HG02973 (cell line): ENCODE results near the gene TMEM8B.

Experiments
- ATAC-seq: cut with Tn5 transposase; IDR thresholded peaks from one replicate; pipeline ENCODE4 v1.9.1; 2021; ENCODE audit warnings: moderate library complexity; ENCODE audit not compliant: unreplicated experiment

Gene TMEM8B, protein sequence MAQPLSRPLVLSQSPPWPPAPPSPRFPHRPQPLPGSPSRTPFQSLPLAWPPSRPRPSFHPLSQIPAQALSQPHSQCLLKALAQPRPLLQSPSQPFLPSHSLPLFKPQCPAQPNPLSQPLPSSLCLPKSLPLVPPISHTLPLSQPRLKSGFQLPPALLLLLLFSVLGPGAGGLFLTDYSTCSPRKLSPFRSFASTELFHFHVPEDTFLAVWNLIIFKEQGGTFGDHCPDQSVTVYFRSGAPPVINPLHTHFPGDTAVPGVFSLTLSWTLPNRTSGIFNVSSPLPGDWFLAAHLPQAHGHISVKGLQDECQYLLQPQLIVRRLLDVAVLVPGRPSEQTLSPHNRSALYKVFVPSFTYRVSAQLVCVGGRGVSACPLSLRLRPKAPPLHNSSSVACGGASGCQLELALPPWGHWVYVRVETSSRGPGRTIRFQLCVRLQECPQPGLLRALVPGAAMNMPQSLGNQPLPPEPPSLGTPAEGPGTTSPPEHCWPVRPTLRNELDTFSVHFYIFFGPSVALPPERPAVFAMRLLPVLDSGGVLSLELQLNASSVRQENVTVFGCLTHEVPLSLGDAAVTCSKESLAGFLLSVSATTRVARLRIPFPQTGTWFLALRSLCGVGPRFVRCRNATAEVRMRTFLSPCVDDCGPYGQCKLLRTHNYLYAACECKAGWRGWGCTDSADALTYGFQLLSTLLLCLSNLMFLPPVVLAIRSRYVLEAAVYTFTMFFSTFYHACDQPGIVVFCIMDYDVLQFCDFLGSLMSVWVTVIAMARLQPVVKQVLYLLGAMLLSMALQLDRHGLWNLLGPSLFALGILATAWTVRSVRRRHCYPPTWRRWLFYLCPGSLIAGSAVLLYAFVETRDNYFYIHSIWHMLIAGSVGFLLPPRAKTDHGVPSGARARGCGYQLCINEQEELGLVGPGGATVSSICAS

DNA sequence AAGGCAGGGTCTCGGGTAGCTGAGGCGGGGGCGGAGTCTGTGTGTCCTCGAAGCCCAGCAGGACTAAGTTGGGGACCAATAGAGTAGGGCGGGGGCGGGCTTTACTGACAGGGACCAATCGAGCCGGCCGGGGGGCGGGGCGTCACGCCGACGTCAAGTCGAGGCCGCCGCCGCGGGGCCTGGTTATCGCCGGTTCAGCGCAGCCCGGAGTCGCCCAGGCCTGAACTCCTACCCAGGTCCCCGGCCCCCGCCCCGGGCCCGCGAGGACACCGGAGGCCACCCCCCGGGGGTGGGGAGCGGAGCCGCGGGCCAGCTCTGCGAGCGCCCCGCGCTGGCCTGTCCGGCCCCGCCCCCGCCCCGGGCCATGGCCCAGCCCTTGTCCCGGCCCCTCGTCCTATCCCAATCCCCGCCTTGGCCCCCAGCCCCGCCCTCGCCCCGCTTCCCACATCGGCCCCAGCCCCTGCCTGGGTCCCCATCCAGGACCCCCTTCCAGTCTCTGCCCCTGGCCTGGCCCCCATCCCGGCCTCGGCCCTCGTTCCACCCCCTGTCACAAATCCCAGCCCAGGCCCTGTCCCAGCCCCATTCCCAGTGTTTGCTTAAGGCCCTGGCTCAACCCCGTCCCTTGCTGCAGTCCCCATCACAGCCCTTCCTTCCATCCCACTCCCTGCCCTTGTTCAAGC, at the start of gene TMEM8B:
TMEM8B (plus strand) TSS at position 145 of the 680 bp plus-strand sequence; CDS start at position 365, 220 bp downstream.
- ATAC-seq, result peak; percentile 62

DNA sequence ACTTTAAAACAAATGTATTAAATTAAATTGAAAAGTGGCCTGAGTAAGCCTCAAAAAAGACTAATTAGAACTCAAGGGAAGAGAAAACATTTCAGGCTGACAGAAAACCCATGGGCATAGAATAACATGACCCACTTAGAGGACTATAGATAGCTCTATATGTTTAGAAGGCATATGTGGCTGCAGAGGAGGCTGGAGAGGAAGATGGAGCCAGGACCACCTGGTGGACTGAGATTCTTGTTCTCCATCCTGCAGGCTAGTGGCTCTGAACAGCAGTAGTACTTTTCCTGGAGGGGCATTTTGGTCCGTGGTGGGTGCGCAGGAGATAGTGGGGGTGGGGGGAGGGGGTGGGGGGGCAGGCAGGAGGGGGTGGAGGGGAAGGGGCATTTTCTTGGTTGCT, 48.0 kb upstream of the TMEM8B start:
- ATAC-seq, result no peak

DNA sequence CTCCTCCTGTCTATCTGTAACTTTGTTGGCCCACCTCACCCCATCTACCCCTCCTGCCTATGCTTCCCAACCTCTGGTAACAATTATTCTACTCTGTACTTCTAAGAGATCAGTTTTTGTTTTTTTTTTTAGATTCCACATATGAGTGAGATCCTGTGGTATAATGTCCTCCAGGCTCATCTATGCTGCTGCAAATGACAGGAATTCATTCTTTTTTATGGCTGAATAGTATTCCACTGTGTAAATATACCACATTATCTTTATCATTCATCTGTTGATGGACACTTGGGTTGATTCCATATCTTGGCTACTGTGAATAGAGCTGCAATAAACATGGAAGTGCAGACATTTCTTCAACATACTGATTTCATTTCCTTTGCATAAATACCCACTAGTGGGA, 45.6 kb upstream of the TMEM8B start:
- ATAC-seq, result no peak

DNA sequence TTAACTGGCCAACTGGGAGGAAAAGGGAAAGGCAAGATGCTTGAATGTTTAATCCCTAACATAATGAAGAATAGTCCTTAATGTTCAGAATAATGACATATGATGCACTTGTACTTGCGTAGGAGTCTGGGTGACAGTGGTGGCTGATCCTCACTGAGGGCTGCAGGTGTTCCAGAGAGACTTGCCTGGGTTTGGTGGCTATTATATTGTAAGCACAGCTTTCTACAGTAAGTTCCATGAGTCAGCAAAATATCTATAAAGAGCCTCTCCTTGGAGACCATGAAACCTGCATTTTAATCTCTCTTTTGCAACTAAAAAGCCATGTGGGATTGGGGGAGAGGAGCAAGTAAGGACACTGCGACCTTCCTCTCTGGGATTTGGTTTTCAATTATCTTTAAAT, 39.5 kb upstream of the TMEM8B start:
- ATAC-seq, result no peak

DNA sequence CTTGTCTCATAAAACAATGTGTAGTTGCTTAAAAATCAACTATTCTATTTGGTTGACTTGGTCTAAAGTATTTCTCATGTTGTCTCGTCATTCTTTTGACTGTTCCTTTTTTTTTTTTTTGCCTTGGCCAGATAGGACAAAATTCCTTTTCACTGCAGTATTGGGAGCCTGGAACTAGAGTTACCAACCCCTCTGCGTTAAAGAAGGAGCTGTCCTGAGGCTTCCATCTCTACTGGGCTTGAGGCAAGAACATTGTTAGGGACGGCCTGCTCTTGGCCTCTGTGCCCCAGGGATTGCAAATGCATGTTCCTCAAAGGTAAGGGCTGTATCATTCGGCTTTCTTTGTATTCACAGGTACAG, 39.0 kb upstream of the TMEM8B start:
- no peak for ATAC-seq

DNA sequence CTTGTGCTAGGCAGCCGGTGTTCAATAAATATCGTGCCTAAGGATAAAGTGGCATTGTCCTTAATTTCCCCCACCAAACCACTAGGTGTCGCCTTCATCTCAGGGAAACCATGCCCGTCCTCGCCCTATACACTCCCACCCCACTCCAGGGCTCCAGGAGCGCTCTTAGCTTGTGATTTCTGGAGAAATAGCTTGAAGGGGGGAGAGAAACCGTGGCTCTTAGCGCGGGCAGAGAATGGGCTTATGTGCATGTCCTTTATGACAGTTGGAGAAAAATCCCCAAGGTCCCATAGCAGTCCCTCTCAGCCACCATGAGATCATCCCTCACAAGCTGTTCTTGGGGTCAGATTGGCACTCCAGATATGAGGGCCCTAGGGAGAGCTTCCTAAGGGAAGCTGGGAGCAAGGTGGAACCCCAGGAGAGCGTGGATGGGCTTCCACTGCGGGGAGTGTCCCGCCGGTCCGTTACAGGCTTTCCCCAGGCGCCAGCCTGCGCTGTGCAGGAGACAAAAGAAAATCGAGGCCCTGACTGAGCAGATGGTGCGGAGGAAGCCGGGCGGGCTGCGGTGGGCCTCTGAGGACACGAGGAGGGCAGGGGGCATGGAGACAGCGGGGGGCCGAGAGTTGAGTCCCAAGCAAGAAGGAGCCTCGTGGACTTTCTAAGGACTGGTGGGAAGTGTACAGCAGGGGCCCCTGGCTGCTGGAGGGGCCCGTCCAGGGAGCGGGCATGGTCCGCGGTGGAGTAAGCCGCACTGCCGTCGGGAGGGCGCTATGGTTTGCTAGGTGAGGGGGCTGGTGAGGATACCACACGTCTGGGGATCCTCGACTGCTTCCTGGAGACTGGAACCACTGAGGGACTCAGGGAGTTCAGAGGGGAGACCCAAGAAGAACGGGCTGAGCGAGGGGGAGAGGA, 38.4 kb upstream of the TMEM8B start:
- no peak for ATAC-seq

DNA sequence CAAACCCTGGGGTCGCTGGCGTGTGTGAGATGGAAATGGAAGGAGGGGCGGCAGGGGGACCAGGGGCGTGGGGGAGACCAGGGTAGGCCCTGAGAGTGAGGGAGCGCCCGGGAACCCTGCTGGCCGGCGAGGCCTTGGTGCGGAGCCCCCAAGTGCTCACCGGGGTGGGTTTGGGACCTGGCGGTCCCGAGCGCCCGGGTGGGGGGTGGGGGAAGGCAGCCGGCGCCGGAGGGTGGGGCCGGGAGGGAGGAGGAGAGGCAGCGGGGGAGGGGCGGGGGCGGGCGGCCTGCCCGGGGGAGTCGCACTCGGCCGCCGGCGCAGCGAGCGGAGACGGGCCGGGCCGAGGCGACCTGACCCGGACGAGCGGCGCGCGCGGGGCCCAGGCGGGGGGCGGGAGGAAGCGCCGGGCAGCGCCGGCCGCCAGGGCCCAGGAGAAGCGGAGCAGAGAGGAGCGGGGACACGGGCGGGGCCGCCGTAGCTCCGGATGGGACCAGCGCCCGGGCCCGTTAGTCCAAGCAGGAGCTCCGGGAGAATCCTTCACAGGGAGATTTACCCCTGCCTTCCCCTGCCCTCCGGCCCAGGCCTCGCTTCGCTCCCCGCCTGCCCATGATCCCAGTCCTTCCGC, 37.6 kb upstream of the TMEM8B start, which contains the start of gene NPR2:
NPR2 (plus strand) TSS at position 295 of the 625 bp plus-strand sequence. CDS start 818 bp downstream, outside the sequence.
- ATAC-seq, result no peak

DNA sequence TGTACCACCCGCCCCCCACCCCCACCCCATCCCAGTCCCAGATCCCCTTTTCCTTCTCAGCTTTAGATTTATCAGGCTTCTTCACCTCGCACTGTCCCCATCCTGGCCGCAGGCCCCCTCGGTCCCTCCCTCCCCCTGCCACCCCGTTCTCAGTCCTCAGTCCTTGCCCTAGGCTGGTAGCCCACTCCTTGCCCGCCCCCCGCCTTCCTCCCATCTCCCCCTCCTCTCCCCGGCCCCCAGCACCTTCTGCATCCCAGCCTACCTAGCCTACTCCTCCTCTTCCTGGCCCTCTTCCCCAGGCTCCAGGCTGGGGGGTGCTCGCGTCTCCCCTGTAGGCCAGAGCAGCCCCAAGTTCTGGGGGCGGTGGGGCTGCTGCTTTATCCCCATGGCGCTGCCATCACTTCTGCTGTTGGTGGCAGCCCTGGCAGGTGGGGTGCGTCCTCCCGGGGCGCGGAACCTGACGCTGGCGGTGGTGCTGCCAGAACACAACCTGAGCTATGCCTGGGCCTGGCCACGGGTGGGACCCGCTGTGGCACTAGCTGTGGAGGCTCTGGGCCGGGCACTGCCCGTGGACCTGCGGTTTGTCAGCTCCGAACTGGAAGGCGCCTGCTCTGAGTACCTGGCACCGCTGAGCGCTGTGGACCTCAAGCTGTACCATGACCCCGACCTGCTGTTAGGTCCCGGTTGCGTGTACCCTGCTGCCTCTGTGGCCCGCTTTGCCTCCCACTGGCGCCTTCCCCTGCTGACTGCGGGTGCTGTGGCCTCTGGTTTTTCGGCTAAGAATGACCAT, 36.8 kb upstream of the TMEM8B start:
- ATAC-seq, result no peak

DNA sequence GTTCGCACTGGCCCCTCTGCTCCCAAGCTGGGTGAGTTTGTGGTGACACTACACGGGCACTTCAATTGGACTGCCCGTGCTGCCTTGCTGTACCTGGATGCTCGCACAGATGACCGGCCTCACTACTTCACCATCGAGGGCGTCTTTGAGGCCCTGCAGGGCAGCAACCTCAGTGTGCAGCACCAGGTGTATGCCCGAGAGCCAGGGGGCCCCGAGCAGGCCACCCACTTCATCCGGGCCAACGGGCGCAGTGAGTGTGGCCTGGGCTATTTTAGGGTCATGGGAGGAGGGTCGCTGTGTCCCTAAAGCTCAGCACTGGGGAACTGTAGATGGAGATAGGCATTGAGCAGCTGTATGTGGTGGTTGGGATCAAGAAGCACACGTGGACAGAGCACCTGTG, 36.2 kb upstream of the TMEM8B start:
- ATAC-seq, result no peak

DNA sequence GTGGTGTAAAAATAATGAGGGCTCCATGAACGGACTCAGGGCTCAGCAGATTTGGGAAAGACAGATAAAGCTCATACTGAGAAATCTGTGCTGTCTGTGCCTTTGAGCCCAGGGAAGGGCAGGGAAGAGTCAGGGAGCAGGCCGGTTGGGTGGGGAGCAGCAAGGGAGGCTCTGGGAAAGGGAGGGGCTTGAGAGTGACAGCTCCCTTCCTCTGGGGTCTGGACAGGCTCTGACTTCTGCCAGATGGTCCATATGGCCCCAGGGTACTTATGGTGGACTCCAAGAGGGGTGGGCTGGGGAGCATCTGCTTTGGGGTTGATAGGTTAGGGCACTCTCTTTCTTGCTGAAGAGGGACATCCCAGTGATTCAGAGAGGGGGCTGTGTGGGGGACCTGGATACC, 35.6 kb upstream of the TMEM8B start:
- ATAC-seq, result no peak

DNA sequence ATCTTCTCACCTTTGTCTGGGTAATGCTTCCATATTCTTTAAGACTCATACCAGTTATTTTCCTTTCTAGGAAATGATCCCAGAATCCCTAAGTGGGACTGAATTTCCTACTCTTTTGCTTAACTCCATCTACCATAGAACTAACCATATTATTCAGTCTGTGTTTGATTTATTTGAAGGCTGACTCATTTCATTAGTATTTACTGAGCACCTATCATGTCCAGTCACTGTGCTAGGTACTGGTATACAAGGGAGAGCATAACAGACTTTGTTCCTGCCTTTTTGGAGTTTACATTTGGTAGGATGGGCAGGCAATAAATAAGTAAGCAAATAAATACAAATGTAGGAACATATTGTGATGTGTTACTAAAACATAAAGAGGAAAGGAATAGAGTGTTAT, 33.3 kb upstream of the TMEM8B start:
- ATAC-seq, result no peak

DNA sequence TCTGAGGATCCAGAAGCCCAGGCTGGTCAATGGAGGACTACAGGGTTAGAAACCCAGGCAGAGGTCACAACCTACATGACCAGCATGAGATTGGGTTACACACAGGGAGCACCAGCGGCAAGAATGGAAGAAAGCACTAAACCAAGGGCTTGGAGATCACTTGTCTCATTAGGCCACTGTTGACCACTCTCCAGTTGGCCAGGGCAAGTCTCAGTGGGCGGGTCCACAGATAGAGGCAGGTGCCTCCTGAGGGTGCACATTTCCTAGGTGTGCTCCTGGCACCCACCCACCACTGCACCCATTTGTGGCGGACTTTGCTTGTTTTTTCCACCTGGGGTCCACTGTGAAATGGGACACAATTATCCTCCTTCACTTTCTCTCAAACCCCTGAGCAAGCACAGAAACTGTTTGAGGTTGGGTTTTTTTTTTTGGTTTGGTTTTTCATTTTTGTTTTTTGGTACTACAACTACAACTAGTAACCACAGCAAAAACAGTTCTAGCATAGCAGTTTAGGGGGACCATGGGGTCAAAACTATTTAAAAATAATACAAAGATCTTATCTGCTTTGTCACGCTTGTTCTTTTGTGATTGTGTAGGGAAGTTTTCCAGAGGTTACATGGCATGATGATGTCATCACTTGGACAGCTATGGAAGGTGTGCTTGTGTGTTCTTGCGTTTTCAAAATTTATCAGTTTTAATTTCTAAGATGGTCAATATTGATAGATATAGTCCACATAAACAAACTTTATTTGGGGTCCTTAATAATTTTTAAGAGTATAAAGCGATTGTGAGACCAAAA, 31.5 kb upstream of the TMEM8B start:
- ATAC-seq, result no peak

DNA sequence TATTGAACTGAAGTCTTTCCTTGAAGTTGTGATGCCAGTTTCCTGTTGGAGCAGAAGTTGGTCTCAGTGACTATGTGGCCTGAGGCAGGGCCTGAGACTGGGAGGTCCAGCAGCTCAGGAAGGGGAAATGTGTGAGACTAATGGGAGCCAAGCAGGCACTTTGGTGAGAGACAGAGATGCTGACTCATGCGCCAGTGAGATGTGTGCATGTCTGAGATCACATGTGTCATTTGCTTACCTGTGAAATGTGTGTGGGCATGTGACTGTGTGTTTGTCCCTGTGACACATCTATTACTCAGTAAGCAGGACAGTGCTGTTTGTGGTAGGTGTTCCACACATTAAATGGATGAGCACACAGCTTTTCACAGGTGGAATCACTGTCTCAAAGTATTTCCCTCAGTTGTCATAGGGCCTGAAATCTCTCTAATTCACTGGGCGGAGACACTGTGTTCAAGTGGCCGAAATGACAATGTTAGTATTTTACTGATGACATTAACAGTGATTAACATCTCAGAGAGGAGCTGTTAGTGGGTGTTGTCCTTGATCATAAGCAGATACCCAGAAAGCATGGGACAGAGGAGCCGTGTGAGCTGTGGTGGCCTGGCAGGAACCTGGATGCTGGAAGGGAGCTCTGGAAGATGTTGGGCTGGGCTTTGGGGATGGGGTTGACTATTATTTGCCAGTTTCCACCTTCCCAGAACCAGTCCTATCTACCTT, 30.2 kb upstream of the TMEM8B start:
- peak; percentile 55 for ATAC-seq

DNA sequence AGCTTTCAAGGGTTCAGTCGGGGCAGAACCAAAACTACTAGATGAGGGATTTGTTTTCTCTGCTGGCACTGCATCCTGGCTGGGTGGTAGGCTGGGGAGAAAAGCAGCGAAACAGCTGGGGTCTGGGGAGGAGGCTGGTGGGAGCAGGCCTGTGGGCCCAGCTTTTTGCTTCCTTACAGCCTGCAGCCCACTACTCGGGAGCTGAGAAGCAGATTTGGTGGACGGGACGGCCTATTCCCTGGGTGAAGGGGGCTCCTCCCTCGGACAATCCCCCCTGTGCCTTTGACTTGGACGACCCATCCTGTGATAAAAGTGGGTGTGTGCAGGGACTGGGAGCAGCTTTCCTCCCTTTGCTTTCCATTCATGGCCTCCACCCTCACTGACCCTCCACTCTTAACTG, 28.5 kb upstream of the TMEM8B start:
- no peak for ATAC-seq

DNA sequence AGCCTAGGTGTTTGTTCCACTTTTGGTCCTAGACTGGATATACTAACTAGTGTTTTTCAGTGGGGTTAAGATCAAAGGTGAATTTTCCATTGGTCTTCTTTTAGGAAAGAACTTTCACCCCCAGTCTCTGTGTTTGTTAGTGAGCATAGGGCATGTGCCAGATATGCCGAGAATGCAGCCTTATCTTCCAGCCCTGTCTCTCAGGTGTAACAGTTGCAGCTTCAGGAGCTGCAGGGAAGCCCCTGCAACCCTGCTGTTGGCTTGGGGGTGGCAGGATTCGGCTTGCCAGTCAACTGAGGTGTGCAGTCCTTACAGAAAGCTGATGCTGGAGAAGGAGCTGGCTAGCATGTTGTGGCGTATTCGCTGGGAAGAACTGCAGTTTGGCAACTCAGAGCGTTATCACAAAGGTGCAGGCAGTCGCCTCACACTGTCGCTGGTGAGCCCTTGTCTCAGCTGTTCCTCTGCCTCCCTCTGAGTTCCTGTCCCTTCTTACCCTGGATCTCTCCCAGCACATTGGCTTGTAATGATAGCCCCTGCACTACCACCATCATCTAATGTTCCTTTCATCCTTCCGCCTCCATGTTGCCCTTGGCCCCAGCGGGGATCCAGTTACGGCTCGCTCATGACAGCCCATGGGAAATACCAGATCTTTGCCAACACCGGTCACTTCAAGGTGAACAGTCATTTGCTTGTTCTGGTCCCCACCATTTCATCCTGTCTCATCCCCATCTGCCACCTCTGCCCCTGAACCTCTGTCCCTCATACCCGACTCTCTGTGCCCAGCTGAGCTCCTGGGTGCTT, 27.5 kb upstream of the TMEM8B start:
- no peak for ATAC-seq

DNA sequence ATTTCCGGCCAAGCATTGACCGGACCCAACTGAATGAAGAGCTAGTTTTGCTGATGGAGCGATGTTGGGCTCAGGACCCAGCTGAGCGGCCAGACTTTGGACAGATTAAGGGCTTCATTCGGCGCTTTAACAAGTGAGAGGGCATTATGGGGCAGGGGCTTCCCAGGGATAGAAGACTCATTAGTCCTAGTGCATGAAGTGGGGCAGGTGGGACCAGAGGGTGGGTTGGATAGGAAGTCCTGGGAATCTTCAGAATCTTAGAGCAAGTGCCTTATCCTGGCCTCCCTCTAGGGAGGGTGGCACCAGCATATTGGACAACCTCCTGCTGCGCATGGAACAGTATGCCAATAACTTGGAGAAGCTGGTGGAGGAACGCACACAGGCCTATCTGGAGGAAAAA, 22.9 kb upstream of the TMEM8B start:
- no peak for ATAC-seq

DNA sequence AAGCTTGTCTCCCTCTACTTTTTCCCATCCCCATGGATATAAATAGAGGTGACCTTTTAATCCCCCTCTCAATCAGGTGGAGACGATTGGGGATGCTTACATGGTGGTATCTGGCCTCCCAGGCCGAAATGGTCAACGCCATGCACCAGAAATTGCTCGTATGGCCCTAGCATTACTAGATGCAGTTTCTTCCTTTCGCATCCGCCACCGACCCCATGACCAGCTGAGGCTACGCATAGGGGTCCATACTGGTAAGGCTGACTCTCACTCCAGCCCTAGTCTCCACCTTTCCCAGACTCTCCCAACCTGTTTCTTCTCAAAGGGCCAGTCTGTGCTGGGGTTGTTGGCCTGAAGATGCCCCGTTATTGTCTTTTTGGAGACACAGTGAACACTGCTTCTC, 20.6 kb upstream of the TMEM8B start:
- no peak for ATAC-seq
